ES-I3 (cell line): ENCODE results near the gene HOXB3.
A peak's percentile ranks its signal among the peaks of the same experiment; 100 is the strongest.

Experiments
- H3K36me3 ChIP-seq: 2 replicates; pipeline ENCODE4 v1.6.1; 2013; ENCODE audit warnings: mild to moderate bottlenecking, low read length, control low read depth, moderate library complexity; ENCODE audit not compliant: insufficient read depth
- H3K4me1 ChIP-seq: 2 replicates; pipeline ENCODE4 v1.6.1; 2013; ENCODE audit warnings: mild to moderate bottlenecking, control low read depth, low read length; ENCODE audit not compliant: insufficient read depth
- H3K9ac ChIP-seq: 2 replicates; pipeline ENCODE4 v1.6.1; 2013; ENCODE audit warnings: low read depth, mild to moderate bottlenecking, low read length, moderate library complexity
- H3K9me3 ChIP-seq: 2 replicates; pipeline ENCODE4 v1.6.1; 2013; ENCODE audit warnings: mild to moderate bottlenecking, low read length, moderate library complexity; ENCODE audit not compliant: control insufficient read depth, insufficient read depth

Gene HOXB3

GRCh38 chr17:48619826-48620449 lies 29.9 kb upstream of the HOXB3 start:
- Histone ChIP-seq H3K36me3 (no peaks in the 10 kb centered on the region), H3K9ac (no peak overlapping the region; the same call in 1 of the 2 replicates), H3K9me3 (no peaks in the 10 kb centered on the region), H3K4me1 (peaks cover 8% of the 10 kb centered on the region)

GRCh38 chr17:48618256-48618896 lies 28.3 kb upstream of the HOXB3 start:
- H3K36me3 ChIP-seq: no peaks in the 10 kb centered on the region
- peaks cover 8% of the 10 kb centered on the region for H3K4me1 ChIP-seq
- peak overlapping the region; percentile 5; the same call in 1 of the 2 replicates for H3K9ac ChIP-seq
- H3K9me3 ChIP-seq: no peaks in the 10 kb centered on the region

- no peaks in the 10 kb centered on the region; the same call in 1 of the 2 replicates for H3K9me3 ChIP-seq
- peaks cover 8% of the 10 kb centered on the region for H3K4me1 ChIP-seq
- H3K36me3 ChIP-seq: no peaks in the 10 kb centered on the region
- H3K9ac ChIP-seq: no peak overlapping the region
These were observed 27.6 kb upstream of the HOXB3 start for GRCh38 chr17:48617471-48618255.

- Histone ChIP-seq H3K36me3 (no peaks in the 10 kb centered on the region), H3K9me3 (no peaks in the 10 kb centered on the region; the same call in 1 of the 2 replicates), H3K4me1 (peaks cover 8% of the 10 kb centered on the region), H3K9ac (no peak overlapping the region)
These were observed 26.9 kb upstream of the HOXB3 start for GRCh38 chr17:48616717-48617470.

- no peaks in the 10 kb centered on the region for H3K36me3 ChIP-seq
- no peaks in the 10 kb centered on the region; the same call in 1 of the 2 replicates for H3K9me3 ChIP-seq
- H3K4me1 ChIP-seq: peaks cover 8% of the 10 kb centered on the region
- H3K9ac ChIP-seq: no peak overlapping the region
These were observed 26.1 kb upstream of the HOXB3 start for GRCh38 chr17:48615963-48616716.

GRCh38 chr17:48615047-48615962 lies 25.3 kb upstream of the HOXB3 start, which contains the start of gene HOXB8:
Gene HOXB8, minus strand, starts transcription at chr17:48615292. Its CDS starts 588 bp downstream, at chr17:48614704.
- Histone ChIP-seq H3K9ac (peak within 1 kb of the TSS; percentile 8; the same call in 1 of the 2 replicates), H3K4me1 (peaks cover 4% of the 10 kb centered on the region; the same call in 1 of the 2 replicates), H3K9me3 (no peaks in the 10 kb centered on the region; the same call in 1 of the 2 replicates), H3K36me3 (no peaks in the 10 kb centered on the region)

- Histone ChIP-seq H3K9me3 (no peaks in the 10 kb centered on the region; the same call in 1 of the 2 replicates), H3K36me3 (no peaks in the 10 kb centered on the region), H3K9ac (peak overlapping the region; percentile 8; the same call in 1 of the 2 replicates), H3K4me1 (0 out of 2 replicates have a peak, but pooled peaks cover 4% of the 10 kb centered on the region)
These were observed 24.0 kb upstream of the HOXB3 start for GRCh38 chr17:48613862-48614694.

GRCh38 chr17:48612854-48613691 lies 23.0 kb upstream of the HOXB3 start:
- Histone ChIP-seq H3K4me1 (0 out of 2 replicates have a peak, but pooled peaks cover 1% of the 10 kb centered on the region), H3K9me3 (no peaks in the 10 kb centered on the region; the same call in 1 of the 2 replicates), H3K36me3 (no peaks in the 10 kb centered on the region), H3K9ac (no peak overlapping the region; the same call in 1 of the 2 replicates)

- Histone ChIP-seq H3K4me1 (no peaks in the 10 kb centered on the region), H3K9me3 (no peaks in the 10 kb centered on the region; the same call in 1 of the 2 replicates), H3K9ac (no peak overlapping the region), H3K36me3 (no peaks in the 10 kb centered on the region)
These were observed 22.4 kb upstream of the HOXB3 start for GRCh38 chr17:48612456-48612853.

- Histone ChIP-seq H3K9ac (no peak overlapping the region), H3K36me3 (no peaks in the 10 kb centered on the region), H3K4me1 (no peaks in the 10 kb centered on the region), H3K9me3 (no peaks in the 10 kb centered on the region; the same call in 1 of the 2 replicates)
These were observed 21.8 kb upstream of the HOXB3 start for GRCh38 chr17:48611681-48612455.

- no peaks in the 10 kb centered on the region for H3K36me3 ChIP-seq
- peak overlapping the region; percentile 48; the same call in 1 of the 2 replicates for H3K9ac ChIP-seq
- no peaks in the 10 kb centered on the region; the same call in 1 of the 2 replicates for H3K9me3 ChIP-seq
- no peaks in the 10 kb centered on the region for H3K4me1 ChIP-seq
These were observed 21.2 kb upstream of the HOXB3 start for GRCh38 chr17:48611213-48611612.
